GM12865 (cell line): ENCODE measurements around the gene SERPINB5.

Experiments used
- DNase-seq: peaks from one replicate; pipeline ENCODE4 v3.0.0; 2010; ENCODE audit warnings: low read depth
- H3K4me3 ChIP-seq: 2 replicates; pipeline ENCODE4 v1.5.1; 2011; ENCODE audit warnings: mild to moderate bottlenecking, low read depth, low read length, control low read depth
- TF ChIP-seq, protein P1 (sequence below): IDR thresholded peaks from 2 replicates; pipeline ENCODE4 v1.5.1; 2011; ENCODE audit warnings: low read length, control low read depth, low read depth, inconsistent platforms; ENCODE audit not compliant: insufficient read depth; ENCODE audit errors: missing control alignments

Gene SERPINB5, protein sequence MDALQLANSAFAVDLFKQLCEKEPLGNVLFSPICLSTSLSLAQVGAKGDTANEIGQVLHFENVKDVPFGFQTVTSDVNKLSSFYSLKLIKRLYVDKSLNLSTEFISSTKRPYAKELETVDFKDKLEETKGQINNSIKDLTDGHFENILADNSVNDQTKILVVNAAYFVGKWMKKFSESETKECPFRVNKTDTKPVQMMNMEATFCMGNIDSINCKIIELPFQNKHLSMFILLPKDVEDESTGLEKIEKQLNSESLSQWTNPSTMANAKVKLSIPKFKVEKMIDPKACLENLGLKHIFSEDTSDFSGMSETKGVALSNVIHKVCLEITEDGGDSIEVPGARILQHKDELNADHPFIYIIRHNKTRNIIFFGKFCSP

GRCh38 chr18:63476668-63477067 is at the start of gene SERPINB5:
Gene SERPINB5, plus strand, starts transcription at chr18:63476958. Its CDS starts 7,471 bp downstream, at chr18:63484429.
- H3K4me3 ChIP-seq: no peak within 1 kb of the TSS
- no peak for DNase-seq
- TF ChIP-seq, protein P1, sequence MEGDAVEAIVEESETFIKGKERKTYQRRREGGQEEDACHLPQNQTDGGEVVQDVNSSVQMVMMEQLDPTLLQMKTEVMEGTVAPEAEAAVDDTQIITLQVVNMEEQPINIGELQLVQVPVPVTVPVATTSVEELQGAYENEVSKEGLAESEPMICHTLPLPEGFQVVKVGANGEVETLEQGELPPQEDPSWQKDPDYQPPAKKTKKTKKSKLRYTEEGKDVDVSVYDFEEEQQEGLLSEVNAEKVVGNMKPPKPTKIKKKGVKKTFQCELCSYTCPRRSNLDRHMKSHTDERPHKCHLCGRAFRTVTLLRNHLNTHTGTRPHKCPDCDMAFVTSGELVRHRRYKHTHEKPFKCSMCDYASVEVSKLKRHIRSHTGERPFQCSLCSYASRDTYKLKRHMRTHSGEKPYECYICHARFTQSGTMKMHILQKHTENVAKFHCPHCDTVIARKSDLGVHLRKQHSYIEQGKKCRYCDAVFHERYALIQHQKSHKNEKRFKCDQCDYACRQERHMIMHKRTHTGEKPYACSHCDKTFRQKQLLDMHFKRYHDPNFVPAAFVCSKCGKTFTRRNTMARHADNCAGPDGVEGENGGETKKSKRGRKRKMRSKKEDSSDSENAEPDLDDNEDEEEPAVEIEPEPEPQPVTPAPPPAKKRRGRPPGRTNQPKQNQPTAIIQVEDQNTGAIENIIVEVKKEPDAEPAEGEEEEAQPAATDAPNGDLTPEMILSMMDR: no peak

GRCh38 chr18:63427558-63427957 is 49.2 kb upstream of the SERPINB5 start:
- TF ChIP-seq, protein P1: no peak
- DNase-seq: peak; percentile 44
- no peak overlapping the region for H3K4me3 ChIP-seq

GRCh38 chr18:63430526-63430925 is 46.2 kb upstream of the SERPINB5 start:
- no peak for DNase-seq
- H3K4me3 ChIP-seq: no peak overlapping the region
- TF ChIP-seq, protein P1: no peak

DNA sequence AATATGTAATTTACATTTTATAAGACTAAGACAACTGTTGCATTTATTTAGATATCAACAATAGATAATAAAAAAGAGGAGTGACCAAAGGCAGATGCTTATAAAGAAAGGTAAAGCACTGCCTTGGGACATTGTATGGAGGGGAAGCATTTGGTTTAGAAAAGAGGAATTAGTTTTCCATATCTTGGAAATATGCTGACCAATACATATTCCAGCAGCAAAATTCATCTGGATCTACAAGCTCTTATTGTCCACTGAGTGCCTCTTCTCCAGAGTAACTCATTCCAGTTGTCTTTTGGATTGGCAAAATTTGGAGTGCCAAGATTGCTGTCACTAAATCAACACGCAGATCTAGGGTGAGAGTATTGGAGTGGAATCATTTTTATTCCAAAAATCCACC is 45.6 kb upstream of the SERPINB5 start:
- H3K4me3 ChIP-seq: no peak overlapping the region
- no peak for DNase-seq
- TF ChIP-seq, protein P1: no peak

DNA sequence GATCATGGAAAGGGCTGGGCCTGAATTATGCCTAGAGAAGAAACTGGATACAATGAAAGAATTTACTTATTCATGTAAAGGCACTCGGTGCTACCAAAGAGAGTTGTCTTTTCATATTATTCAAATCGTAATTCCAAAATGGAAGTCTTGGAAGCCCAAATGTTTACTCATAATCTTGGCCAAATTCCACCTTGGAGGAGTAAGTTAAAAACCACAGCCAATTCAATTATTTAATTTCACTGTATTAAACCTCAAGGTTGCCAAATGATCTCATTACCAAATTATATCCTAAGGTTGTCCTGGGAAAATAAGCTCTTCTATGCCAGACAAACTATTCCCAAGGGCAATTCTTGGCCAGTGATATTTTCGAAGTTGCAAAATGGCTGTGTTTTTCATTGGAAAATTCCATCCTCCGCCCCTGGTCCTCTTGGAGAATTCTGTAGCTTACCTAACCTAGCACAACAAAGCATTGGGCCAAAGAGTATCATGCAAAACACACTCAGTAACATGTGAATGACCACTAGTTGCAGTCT is 43.4 kb upstream of the SERPINB5 start:
- H3K4me3 ChIP-seq: no peak overlapping the region
- DNase-seq: no peak
- TF ChIP-seq, protein P1: no peak

- TF ChIP-seq, protein P1: no peak
- H3K4me3 ChIP-seq: no peak overlapping the region
- DNase-seq: no peak
These were observed 38.6 kb upstream of the SERPINB5 start for GRCh38 chr18:63438181-63438580.
